GM06990 (cell line): ENCODE measurements around the gene IL1R1.

Experiments
- DNase-seq: peaks from one replicate; pipeline ENCODE4 v3.0.0-alpha.2; 2011; ENCODE audit not compliant: insufficient read length; ENCODE audit errors: extremely low read depth
- H3K27me3 ChIP-seq: replicated peaks from 2 replicates; pipeline ENCODE4 v1.6.0; 2011; ENCODE audit warnings: low read length; ENCODE audit not compliant: control insufficient read depth, insufficient read depth
- H3K36me3 ChIP-seq: 2 replicates; pipeline ENCODE4 v1.5.1; 2011; ENCODE audit warnings: low read length; ENCODE audit not compliant: control insufficient read depth, insufficient read depth
- H3K4me3 ChIP-seq: replicated peaks from 2 replicates; pipeline ENCODE4 v1.5.1; 2011; ENCODE audit warnings: low read depth, mild to moderate bottlenecking, control low read depth, low read length
- TF ChIP-seq, protein P1 (sequence below): IDR thresholded peaks from 2 replicates; pipeline ENCODE4 v1.5.1; 2011; ENCODE audit warnings: low read length, control low read depth, mild to moderate bottlenecking, inconsistent platforms; ENCODE audit not compliant: insufficient read depth, poor library complexity, severe bottlenecking

Gene IL1R1

GRCh38 chr2:102149644-102150455 lies 7.3 kb downstream of the IL1R1 start:
- H3K27me3 ChIP-seq: no peaks in the 10 kb centered on the region
- H3K36me3 ChIP-seq: no peaks in the 10 kb centered on the region; the same call in 1 of the 2 replicates
- TF ChIP-seq, protein P1, sequence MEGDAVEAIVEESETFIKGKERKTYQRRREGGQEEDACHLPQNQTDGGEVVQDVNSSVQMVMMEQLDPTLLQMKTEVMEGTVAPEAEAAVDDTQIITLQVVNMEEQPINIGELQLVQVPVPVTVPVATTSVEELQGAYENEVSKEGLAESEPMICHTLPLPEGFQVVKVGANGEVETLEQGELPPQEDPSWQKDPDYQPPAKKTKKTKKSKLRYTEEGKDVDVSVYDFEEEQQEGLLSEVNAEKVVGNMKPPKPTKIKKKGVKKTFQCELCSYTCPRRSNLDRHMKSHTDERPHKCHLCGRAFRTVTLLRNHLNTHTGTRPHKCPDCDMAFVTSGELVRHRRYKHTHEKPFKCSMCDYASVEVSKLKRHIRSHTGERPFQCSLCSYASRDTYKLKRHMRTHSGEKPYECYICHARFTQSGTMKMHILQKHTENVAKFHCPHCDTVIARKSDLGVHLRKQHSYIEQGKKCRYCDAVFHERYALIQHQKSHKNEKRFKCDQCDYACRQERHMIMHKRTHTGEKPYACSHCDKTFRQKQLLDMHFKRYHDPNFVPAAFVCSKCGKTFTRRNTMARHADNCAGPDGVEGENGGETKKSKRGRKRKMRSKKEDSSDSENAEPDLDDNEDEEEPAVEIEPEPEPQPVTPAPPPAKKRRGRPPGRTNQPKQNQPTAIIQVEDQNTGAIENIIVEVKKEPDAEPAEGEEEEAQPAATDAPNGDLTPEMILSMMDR: no peak
- no peak for DNase-seq
- H3K4me3 ChIP-seq: no peak overlapping the region

DNA sequence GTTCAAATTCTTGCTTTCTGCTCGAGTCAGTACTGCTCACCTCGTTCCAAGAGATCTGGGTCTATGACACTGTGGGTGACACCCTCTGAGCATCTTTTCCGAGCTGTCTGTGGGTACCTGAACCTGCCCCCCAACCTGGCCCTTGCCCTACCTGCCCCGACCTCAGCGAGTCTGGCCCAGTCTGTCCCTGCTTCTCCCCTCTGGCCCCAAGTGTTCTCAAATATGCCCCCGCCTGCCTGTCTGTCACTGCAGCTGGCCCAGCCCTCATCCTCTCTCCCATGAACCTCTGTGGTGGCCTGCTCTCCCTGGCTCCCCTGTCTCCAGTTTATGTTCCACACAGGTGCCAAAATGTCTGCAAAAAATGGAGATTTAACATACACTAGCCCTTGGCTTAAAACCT lies 11.8 kb downstream of the IL1R1 start:
- Histone ChIP-seq H3K36me3 (no peaks in the 10 kb centered on the region), H3K27me3 (no peaks in the 10 kb centered on the region), H3K4me3 (no peak overlapping the region)
- no peak for DNase-seq
- TF ChIP-seq, protein P1: no peak

DNA sequence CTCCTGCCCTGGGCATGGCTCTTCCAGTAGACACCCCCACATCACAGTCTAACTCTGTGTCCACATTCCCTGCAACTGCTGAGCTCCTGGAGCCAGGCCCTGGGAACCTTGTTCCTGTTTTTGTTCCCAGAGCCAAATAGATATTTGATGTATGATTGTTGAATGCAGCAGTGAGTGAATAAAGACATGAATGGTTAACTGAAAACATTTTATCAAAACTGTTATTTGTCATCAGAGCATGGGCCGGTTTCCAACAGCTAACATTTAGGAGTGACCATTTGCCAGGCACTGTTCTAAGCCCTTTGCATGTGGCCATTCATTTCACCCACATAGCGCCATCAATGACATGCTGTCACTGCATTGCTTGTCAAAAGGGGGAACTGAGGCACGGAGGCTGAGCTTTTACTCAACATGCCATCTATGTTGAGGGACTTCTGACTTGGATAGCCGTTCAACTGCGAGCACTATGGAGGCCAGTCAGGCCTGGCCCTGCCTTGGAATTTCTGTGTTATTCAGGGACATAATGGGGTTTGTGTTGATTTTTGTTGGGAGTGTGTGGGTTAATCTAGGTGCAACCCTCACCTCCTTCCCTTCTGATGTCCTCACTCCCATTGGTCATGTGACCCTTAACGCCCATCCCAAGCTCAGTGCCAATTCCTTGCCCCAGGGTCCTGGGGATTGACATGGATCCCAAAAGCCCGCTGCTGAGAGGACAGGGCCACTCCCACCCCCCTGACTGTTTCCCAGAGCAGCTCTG lies 12.6 kb downstream of the IL1R1 start:
- no peaks in the 10 kb centered on the region for H3K27me3 ChIP-seq
- TF ChIP-seq, protein P1: no peak
- no peak for DNase-seq
- H3K4me3 ChIP-seq: no peak overlapping the region
- H3K36me3 ChIP-seq: no peaks in the 10 kb centered on the region

DNA sequence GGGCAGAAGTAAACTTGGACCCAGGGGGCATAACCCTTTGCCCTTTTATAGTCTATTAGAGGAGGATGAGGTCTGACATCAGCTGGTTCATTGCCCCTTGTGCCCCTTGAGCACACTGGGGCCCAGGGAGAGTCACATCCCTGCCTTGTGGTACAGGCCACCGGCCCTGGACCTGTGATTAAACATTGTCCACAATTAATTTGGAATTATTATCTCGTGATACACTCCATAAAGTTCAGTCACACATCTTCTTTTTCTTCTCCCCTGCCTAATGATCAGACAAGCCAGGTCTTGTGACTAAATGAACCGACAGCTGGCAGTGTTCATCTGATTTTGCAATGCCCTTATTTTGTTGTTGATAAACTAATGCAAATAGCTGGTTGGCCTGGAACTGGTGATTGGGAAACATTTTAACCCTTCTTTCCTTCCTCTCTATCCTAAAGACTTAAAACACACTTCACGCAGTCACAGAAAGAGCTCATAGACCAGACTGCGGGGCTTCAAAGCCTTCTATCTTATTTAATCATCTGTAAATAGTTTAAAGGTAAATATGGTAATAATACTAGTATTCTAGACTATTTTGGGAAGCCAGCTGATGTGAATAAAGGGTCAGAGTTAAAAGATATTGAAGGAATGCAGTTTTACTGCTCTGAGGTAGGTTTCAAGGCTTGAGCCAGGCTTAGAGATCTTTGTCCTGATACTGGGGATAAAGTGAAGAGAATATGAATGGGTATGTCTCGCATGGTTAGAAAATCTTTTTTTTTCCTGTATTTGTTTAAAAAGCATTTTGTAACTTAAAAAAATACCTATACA lies 13.4 kb downstream of the IL1R1 start:
- TF ChIP-seq, protein P1: no peak
- Histone ChIP-seq H3K36me3 (no peaks in the 10 kb centered on the region), H3K27me3 (no peaks in the 10 kb centered on the region), H3K4me3 (no peak overlapping the region)
- DNase-seq: no peak

DNA sequence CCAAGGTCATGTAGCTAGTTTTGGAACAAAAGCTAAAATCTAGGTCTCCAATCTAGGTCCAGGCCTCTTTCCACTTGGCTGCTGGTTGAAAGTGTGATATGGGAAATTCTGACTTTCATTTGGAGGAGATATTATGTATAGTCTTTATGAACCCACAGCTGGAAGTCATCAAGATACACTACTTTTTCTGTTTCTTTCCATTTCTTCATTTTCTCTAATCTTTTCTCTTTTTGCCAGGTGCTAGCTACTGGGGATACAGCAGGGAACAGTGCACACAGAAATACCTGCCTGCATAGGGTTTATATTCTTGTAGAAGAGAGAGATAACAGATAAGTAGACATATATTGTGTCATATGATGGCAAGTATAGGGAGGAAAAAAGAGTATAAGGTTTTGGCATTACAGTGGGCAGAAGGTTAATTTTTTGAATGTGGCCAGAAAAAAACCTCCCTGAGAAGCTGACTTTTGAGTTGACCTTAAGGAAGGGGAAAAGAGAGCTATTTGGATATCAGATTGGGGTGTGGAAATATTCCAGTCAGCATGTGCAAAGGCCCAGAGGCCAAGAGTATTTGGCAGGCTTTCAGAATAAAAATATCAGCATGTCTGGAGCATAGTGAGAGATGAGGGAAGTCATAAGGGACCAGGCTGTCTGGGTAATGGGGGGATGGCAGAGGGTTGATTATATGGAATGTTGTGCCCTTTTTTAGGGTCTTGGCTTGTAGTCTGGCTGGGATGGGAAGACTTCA lies 15.6 kb downstream of the IL1R1 start:
- DNase-seq: no peak
- Histone ChIP-seq H3K4me3 (no peak overlapping the region), H3K27me3 (no peaks in the 10 kb centered on the region), H3K36me3 (no peaks in the 10 kb centered on the region)
- TF ChIP-seq, protein P1: no peak
